Osteocyte (in vitro differentiated cells): ENCODE measurements around the gene IFNL3. TPM values are rescaled to one million over a fixed set of nuclear protein-coding genes. Genes with fewer than 3 reads are reported as not detected.

ENCODE experiments used
- DNase-seq: peaks from one replicate; pipeline ENCODE4 v3.0.0; 2021; ENCODE audit warnings: mixed read lengths; ENCODE audit not compliant: unreplicated experiment; ENCODE audit errors: extremely low spot score
- H3K27ac Mint-ChIP-seq: one replicate; pipeline ENCODE4 v1.8.0; 2021; ENCODE audit warnings: mild to moderate bottlenecking, mixed read lengths; ENCODE audit not compliant: unreplicated experiment
- H3K27me3 Mint-ChIP-seq: one replicate; pipeline ENCODE4 v1.8.0; 2021; ENCODE audit warnings: mixed read lengths; ENCODE audit not compliant: unreplicated experiment
- H3K36me3 Mint-ChIP-seq: one replicate; pipeline ENCODE4 v1.8.0; 2021; ENCODE audit warnings: mixed read lengths; ENCODE audit not compliant: unreplicated experiment
- H3K4me1 Mint-ChIP-seq: one replicate; pipeline ENCODE4 v1.8.0; 2021; ENCODE audit warnings: mixed read lengths; ENCODE audit not compliant: unreplicated experiment
- H3K4me3 Mint-ChIP-seq: one replicate; pipeline ENCODE4 v1.8.0; 2021; ENCODE audit warnings: mild to moderate bottlenecking, moderate library complexity, mixed read lengths; ENCODE audit not compliant: unreplicated experiment
- H3K9me3 Mint-ChIP-seq: one replicate; pipeline ENCODE4 v1.8.0; 2021; ENCODE audit warnings: mixed read lengths; ENCODE audit not compliant: unreplicated experiment
- CTCF ChIP-seq: fragments of 200-600 bp; sonication (generic); IDR thresholded peaks from 2 replicates; pipeline ENCODE4 v1.5.0; 2021; ENCODE audit warnings: antibody characterized with exemption, mild to moderate bottlenecking, moderate library complexity
- total RNA-seq: library from RNA; stranded (reverse); gene quantifications from 2 replicates; pipeline ENCODE4 v1.2.1, GENCODE V29; 2021

The IFNL3 gene
- total RNA-seq, 1 donor from 2014 or later, result not detected

DNA sequence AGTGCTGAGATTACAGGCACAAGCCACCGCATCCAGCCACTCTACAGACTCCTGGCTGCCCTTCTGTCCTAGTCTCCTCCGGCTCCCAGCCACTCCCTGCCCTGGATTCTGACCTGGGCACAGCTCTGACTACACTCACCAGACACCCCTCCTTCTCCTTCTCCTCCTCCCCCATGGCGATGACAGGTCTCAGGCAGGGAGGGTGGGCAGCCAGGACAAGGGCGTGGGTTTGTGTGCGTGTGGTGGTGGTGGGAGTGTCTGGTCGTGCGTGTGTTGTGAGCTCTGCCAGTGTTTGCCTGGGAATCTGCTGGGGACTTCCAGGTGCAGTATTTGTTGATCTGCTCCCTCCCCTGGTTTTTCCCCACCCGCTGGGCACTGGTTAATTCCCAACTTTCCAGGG lies 51.0 kb downstream of the IFNL3 start:
- no peak for DNase-seq
- no peaks in the 10 kb centered on the region for H3K9me3 Mint-ChIP-seq
- no peak for TF ChIP-seq CTCF
- H3K27ac Mint-ChIP-seq, result no peak overlapping the region
- peaks cover 52% of the 10 kb centered on the region for H3K27me3 Mint-ChIP-seq
- H3K4me3 Mint-ChIP-seq, result no peak overlapping the region
- H3K4me1 Mint-ChIP-seq, result peaks cover 8% of the 10 kb centered on the region
- no peaks in the 10 kb centered on the region for H3K36me3 Mint-ChIP-seq

Other genes starting within 250 kb of the IFNL3 start
- 4.4 and 6.0 TPM in 2 replicates for gene FBXO27, start 212.5 kb downstream of the IFNL3 start, total RNA-seq
- not detected in 2 replicates for gene ACP7, start 160.6 kb downstream of the IFNL3 start, total RNA-seq
- 14.8 and 16.5 TPM in 2 replicates for gene PAK4, start 119.2 kb downstream of the IFNL3 start, total RNA-seq
- not detected in 2 replicates for gene NCCRP1, start 48.0 kb downstream of the IFNL3 start, total RNA-seq
- not detected in 2 replicates for gene SYCN, start 40.7 kb downstream of the IFNL3 start, total RNA-seq
- gene IFNL4, start 3.9 kb upstream of the IFNL3 start, total RNA-seq, result not detected in 2 replicates
- not detected in 2 replicates for gene IFNL2, start 23.4 kb upstream of the IFNL3 start, total RNA-seq
- gene IFNL1, start 51.4 kb upstream of the IFNL3 start, total RNA-seq, result not detected in 2 replicates
- gene LRFN1, start 75.9 kb upstream of the IFNL3 start, total RNA-seq, result 0.31 and 0.35 TPM in 2 replicates
- gene GMFG, start 91.0 kb upstream of the IFNL3 start, total RNA-seq, result not detected in 2 replicates
- gene SAMD4B, start 97.4 kb upstream of the IFNL3 start, total RNA-seq, result 100 and 101 TPM in 2 replicates
- 45.6 and 45.9 TPM in 2 replicates for gene PAF1, start 146.1 kb upstream of the IFNL3 start, total RNA-seq
- gene MED29, start 146.4 kb upstream of the IFNL3 start, total RNA-seq, result 37.1 and 38.7 TPM in 2 replicates
- gene ZFP36, start 161.8 kb upstream of the IFNL3 start, total RNA-seq, result 81.5 and 105 TPM in 2 replicates
- 131 and 150 TPM in 2 replicates for gene PLEKHG2, start 167.7 kb upstream of the IFNL3 start, total RNA-seq
- 1,827 and 1,860 TPM in 2 replicates for gene RPS16, start 190.9 kb upstream of the IFNL3 start, total RNA-seq
- gene SUPT5H, start 200.6 kb upstream of the IFNL3 start, total RNA-seq, result 130 and 132 TPM in 2 replicates
- 55.9 and 56.0 TPM in 2 replicates for gene TIMM50, start 235.8 kb upstream of the IFNL3 start, total RNA-seq